HL-60 (cell line): ENCODE measurements around the gene DMRT2.

Experiments
- DNase-seq, 2 experiments: peaks; one replicate each; pipeline ENCODE4 v3.0.0-alpha.2; 2010 to 2020; ENCODE audit warnings: low read depth in 1 of 2, low spot score in 1 of 2
- H3K27ac ChIP-seq: fragments of 250-450 bp; sonication (Bioruptor Pico); replicated peaks from 2 replicates; pipeline ENCODE4 v1.5.1; 2020; ENCODE audit warnings: mild to moderate bottlenecking, moderate library complexity
- H3K27me3 ChIP-seq: fragments of 250-450 bp; sonication (Bioruptor Pico); 2 replicates; pipeline ENCODE4 v1.5.1; 2021; ENCODE audit warnings: mild to moderate bottlenecking, moderate library complexity; ENCODE audit not compliant: insufficient read depth, poor library complexity, severe bottlenecking
- H3K4me3 ChIP-seq: replicated peaks from 2 replicates; pipeline ENCODE4 v1.5.1; 2011; ENCODE audit warnings: mild to moderate bottlenecking, control low read depth, low read length; ENCODE audit not compliant: insufficient read depth
- GABPA ChIP-seq: IDR thresholded peaks from 2 replicates; pipeline ENCODE4 v1.6.1; 2012; ENCODE audit warnings: low read depth
- POLR2AphosphoS5 ChIP-seq: IDR thresholded peaks from 2 replicates; pipeline ENCODE4 v1.6.1; 2012; ENCODE audit warnings: low read depth
- SPI1 ChIP-seq: IDR thresholded peaks from 2 replicates; pipeline ENCODE4 v1.6.1; 2012; ENCODE audit warnings: low read depth, mild to moderate bottlenecking, borderline replicate concordance
- TF ChIP-seq, protein P1 (sequence below): IDR thresholded peaks from one replicate; pipeline ENCODE4 v1.5.1; 2011; ENCODE audit warnings: low read length, control low read depth, inconsistent platforms; ENCODE audit not compliant: insufficient read depth
- TF ChIP-seq, protein P2 (sequence below): IDR thresholded peaks from 2 replicates; pipeline ENCODE4 v1.6.1; 2012; ENCODE audit warnings: low read depth; ENCODE audit not compliant: insufficient replicate concordance

The DMRT2 gene

DNA sequence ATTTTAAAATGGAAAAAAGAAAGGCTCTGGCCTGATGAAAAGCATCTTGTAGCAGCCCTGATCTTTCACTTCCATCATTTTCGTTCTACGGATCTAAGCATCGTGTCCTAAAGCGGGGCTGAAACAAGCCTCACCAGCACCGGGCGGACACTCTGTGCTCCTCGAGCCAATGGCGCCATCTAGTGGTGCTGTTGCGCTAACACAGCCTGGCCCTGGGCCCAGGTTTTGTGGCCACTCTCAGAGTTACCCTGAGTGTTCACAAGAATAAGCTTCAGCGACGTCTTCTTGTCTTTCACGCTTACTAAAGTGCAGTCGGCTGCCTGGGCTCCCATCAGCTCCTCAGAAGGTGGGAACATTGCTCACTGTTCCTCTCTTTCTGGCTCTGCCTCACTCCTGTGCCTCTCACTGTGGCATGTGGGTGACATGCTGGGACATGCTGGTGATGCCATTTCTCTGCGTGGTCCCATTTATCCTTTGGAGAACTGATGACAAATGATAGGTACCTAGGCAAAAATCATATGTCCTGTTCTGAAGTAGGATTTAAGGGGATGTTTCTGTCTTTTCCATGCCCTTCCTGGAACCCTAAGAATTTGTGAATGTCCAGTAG lies 41.0 kb upstream of the DMRT2 start:
- peak; percentile 49 to 73 for DNase-seq
- TF ChIP-seq, protein P1, sequence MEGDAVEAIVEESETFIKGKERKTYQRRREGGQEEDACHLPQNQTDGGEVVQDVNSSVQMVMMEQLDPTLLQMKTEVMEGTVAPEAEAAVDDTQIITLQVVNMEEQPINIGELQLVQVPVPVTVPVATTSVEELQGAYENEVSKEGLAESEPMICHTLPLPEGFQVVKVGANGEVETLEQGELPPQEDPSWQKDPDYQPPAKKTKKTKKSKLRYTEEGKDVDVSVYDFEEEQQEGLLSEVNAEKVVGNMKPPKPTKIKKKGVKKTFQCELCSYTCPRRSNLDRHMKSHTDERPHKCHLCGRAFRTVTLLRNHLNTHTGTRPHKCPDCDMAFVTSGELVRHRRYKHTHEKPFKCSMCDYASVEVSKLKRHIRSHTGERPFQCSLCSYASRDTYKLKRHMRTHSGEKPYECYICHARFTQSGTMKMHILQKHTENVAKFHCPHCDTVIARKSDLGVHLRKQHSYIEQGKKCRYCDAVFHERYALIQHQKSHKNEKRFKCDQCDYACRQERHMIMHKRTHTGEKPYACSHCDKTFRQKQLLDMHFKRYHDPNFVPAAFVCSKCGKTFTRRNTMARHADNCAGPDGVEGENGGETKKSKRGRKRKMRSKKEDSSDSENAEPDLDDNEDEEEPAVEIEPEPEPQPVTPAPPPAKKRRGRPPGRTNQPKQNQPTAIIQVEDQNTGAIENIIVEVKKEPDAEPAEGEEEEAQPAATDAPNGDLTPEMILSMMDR = peak; percentile 94
- TF ChIP-seq, protein P2, sequence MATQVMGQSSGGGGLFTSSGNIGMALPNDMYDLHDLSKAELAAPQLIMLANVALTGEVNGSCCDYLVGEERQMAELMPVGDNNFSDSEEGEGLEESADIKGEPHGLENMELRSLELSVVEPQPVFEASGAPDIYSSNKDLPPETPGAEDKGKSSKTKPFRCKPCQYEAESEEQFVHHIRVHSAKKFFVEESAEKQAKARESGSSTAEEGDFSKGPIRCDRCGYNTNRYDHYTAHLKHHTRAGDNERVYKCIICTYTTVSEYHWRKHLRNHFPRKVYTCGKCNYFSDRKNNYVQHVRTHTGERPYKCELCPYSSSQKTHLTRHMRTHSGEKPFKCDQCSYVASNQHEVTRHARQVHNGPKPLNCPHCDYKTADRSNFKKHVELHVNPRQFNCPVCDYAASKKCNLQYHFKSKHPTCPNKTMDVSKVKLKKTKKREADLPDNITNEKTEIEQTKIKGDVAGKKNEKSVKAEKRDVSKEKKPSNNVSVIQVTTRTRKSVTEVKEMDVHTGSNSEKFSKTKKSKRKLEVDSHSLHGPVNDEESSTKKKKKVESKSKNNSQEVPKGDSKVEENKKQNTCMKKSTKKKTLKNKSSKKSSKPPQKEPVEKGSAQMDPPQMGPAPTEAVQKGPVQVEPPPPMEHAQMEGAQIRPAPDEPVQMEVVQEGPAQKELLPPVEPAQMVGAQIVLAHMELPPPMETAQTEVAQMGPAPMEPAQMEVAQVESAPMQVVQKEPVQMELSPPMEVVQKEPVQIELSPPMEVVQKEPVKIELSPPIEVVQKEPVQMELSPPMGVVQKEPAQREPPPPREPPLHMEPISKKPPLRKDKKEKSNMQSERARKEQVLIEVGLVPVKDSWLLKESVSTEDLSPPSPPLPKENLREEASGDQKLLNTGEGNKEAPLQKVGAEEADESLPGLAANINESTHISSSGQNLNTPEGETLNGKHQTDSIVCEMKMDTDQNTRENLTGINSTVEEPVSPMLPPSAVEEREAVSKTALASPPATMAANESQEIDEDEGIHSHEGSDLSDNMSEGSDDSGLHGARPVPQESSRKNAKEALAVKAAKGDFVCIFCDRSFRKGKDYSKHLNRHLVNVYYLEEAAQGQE = no peak
- Histone ChIP-seq H3K27ac (no peak overlapping the region), H3K4me3 (no peak overlapping the region), H3K27me3 (no peaks in the 10 kb centered on the region)

DNA sequence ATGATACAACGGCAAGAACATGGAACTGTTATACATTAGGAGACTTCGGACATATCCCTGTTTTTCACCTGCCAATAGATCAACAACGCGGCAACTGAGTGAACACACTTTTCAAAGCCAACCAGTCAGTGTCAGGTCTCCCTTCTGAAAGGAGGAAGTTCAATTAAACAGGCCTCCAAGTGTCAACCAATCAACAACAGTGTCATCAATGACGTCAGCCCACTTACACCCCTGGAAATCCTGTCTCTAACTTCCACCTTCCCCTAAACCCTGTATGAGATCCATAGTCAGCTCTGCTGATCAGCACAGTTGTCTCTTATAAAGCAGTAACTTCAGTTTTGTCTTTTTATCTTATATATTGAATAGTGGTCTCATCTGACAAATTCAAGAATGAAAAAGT lies 37.1 kb upstream of the DMRT2 start:
- Histone ChIP-seq H3K4me3 (no peak overlapping the region), H3K27ac (no peak overlapping the region), H3K27me3 (no peaks in the 10 kb centered on the region)
- DNase-seq = no peak
- TF ChIP-seq GABPA (no peak), POLR2AphosphoS5 (no peak), SPI1 (no peak)
- TF ChIP-seq, protein P2 = no peak
- TF ChIP-seq, protein P1 = no peak

DNA sequence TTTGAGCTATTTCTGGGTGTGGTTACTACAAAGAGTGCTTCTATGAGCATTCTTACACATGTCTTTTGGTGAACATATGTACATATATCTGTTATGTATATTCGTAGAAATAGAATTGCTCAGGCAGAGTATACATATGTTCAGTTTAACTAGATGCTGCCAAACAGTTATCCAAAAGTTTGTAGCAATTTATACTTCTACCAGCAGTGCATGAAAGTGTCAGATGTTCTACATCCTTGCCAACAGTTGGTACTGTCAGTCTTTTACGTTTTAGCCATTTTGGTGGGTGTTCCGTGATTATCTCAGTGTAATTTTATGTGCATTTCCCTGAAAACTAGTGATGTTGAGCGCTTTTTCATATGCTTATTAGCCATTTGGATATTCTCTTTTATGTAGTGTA lies 35.9 kb upstream of the DMRT2 start:
- Histone ChIP-seq H3K27ac (no peak overlapping the region), H3K4me3 (no peak overlapping the region)
- DNase-seq = no peak

More for the DNA sequence above, 35.9 kb upstream of the DMRT2 start:
- no peaks in the 10 kb centered on the region for H3K27me3 ChIP-seq
- TF ChIP-seq POLR2AphosphoS5 (no peak), SPI1 (no peak), GABPA (no peak)
- TF ChIP-seq, protein P1 = no peak
- TF ChIP-seq, protein P2 = no peak
